GM12891 (cell line): ENCODE results near the gene TMC5.

ENCODE experiments used
- POLR2A ChIP-seq: IDR thresholded peaks from 2 replicates; pipeline ENCODE4 v1.6.1; 2011; ENCODE audit warnings: low read depth, low read length, control low read depth
- POLR2AphosphoS5 ChIP-seq: IDR thresholded peaks from 2 replicates; pipeline ENCODE4 v1.6.1; 2011; ENCODE audit warnings: low read depth, low read length, control low read depth
- POU2F2 ChIP-seq: IDR thresholded peaks from 2 replicates; pipeline ENCODE4 v1.6.1; 2011; ENCODE audit warnings: low read depth, mild to moderate bottlenecking, control low read depth, low read length, moderate library complexity
- SPI1 ChIP-seq: IDR thresholded peaks from 2 replicates; pipeline ENCODE4 v1.6.1; 2011; ENCODE audit warnings: low read depth, low read length, control low read depth
- TAF1 ChIP-seq: IDR thresholded peaks from 2 replicates; pipeline ENCODE4 v1.6.1; 2011; ENCODE audit warnings: low read depth, low read length, control low read depth

GRCh38 chr16:19411298-19411697 is 6.4 kb upstream of the TMC5 start:
- no peak for TF ChIP-seq POLR2A
- no peak for TF ChIP-seq POLR2AphosphoS5
- TF ChIP-seq TAF1: no peak
- no peak for TF ChIP-seq SPI1
- TF ChIP-seq POU2F2: no peak
